Upper lobe of left lung (tissue), 6 donors: ENCODE measurements around the gene RDH8. TPM values are rescaled to one million over a fixed set of nuclear protein-coding genes. Genes with fewer than 3 reads are reported as not detected.

Source experiments
- ATAC-seq, 2 donors: fragments of 200-7000 bp; cut with Tn5 transposase; one replicate each; pipeline ENCODE4 v1.9.1; 2022; ENCODE audit warnings: mild to moderate bottlenecking in 2 of 2, moderate library complexity in 2 of 2; ENCODE audit not compliant: low FRiP score in 2 of 2
- DNase-seq, 2 donors: peaks; one replicate each; pipeline ENCODE4 v3.0.0-alpha.2; 2019 to 2020
- H3K27ac ChIP-seq, 4 donors: fragments of 200-600 bp; sonication (generic); one replicate each; pipeline ENCODE4 v1.5.1; 2016 to 2019
- H3K27me3 ChIP-seq, 4 donors: fragments of 200-600 bp; sonication (generic); one replicate each; pipeline ENCODE4 v1.5.1; 2017 to 2019
- H3K36me3 ChIP-seq, 4 donors: fragments of 200-600 bp; sonication (generic); one replicate each; pipeline ENCODE4 v1.5.1; 2016 to 2019
- H3K4me1 ChIP-seq, 4 donors: fragments of 200-600 bp; sonication (generic); one replicate each; pipeline ENCODE4 v1.5.1; 2018 to 2019
- H3K4me3 ChIP-seq, 4 donors: fragments of 200-600 bp; sonication (generic); one replicate each; pipeline ENCODE4 v1.5.1; 2017 to 2019; ENCODE audit warnings: mild to moderate bottlenecking in 2 of 4, moderate library complexity in 1 of 4
- H3K9me3 ChIP-seq, 4 donors: fragments of 200-600 bp; sonication (generic); one replicate each; pipeline ENCODE4 v1.5.1; 2018 to 2019
- CTCF ChIP-seq, 6 experiments: fragments of 450-650 bp in 4 of 6; fragments of 200-600 bp in 2 of 6; sonication (generic) in 2 of 6; IDR thresholded peaks; one replicate each; pipeline ENCODE4 v1.5.1; 2016 to 2019; ENCODE audit warnings: antibody characterized with exemption in 6 of 6
- EP300 ChIP-seq, 4 donors: sonication (generic); formaldehyde crosslinking; IDR thresholded peaks; one replicate each; pipeline ENCODE4 v1.5.1; 2017; ENCODE audit warnings: antibody characterized with exemption in 4 of 4, control low read depth in 2 of 4
- POLR2A ChIP-seq, 4 donors: fragments of 450-650 bp; IDR thresholded peaks; one replicate each; pipeline ENCODE4 v1.5.1; 2016 to 2017; ENCODE audit warnings: antibody characterized with exemption in 4 of 4, mild to moderate bottlenecking in 2 of 4
- POLR2AphosphoS5 ChIP-seq, 2 donors: sonication (generic); formaldehyde crosslinking; IDR thresholded peaks; one replicate each; pipeline ENCODE4 v1.5.1; 2017; ENCODE audit warnings: antibody characterized with exemption in 2 of 2
- WGBS, 2 donors: methylation state at CpG; one replicate each; pipeline ENCODE4 v1.1.5; 2017 to 2018; 5-methylcytosine and 5-hydroxymethylcytosine counted together
- total RNA-seq, 6 donors: library from RNA; depleted of rRNA in 4 of 6; stranded (reverse); fragments of >200 nt in 4 of 6; gene quantifications; one replicate each; pipeline versions ENCODE4 v1.1.0 to v1.2.1, GENCODE V29; 2016 to 2021
- donor health status: DM: no; HTN: no; CAD: no; lungs with moderate emphysema.
- donor health status: DM: no; HTN: yes; CAD: no; lungs with severe emphysema.

Gene RDH8
- total RNA-seq, 6 donors from 2014 or later = not detected

- 79 to 90% methylated on average over 8 of the region's 8 CpGs for WGBS, 2 donors
Measured at GRCh38 chr19:9981406-9982260, 31.6 kb upstream of the RDH8 start.

GRCh38 chr19:9986787-9987281 lies 26.4 kb upstream of the RDH8 start:
- H3K36me3 ChIP-seq = no peaks in the 10 kb centered on the region
- no peak for DNase-seq
- 41 to 61% methylated on average over 6 to 8 of the region's 8 CpGs for WGBS, 2 donors
- peak in 1 of 2 donors; percentile 87 for ATAC-seq
- H3K9me3 ChIP-seq = no peaks in the 10 kb centered on the region
- no peak overlapping the region for H3K27ac ChIP-seq
- no peak overlapping the region for H3K4me3 ChIP-seq
- H3K27me3 ChIP-seq = no peaks in the 10 kb centered on the region
- TF ChIP-seq POLR2A (IDR thresholded peaks at IDR 0.05) (no peak), EP300 (IDR thresholded peaks at IDR 0.05) (no peak), POLR2AphosphoS5 (IDR thresholded peaks at IDR 0.05) (no peak), CTCF (IDR thresholded peaks at IDR 0.05) (no peak)
- H3K4me1 ChIP-seq = no peaks in the 10 kb centered on the region

More at GRCh38 chr19:9981406-9982260, 31.6 kb upstream of the RDH8 start:
- H3K27me3 ChIP-seq = no peaks in the 10 kb centered on the region
- no peak for ATAC-seq
- no peaks in the 10 kb centered on the region for H3K4me1 ChIP-seq
- H3K36me3 ChIP-seq = no peaks in the 10 kb centered on the region
- H3K4me3 ChIP-seq = no peak overlapping the region
- no peaks in the 10 kb centered on the region for H3K9me3 ChIP-seq
- TF ChIP-seq POLR2A (IDR thresholded peaks at IDR 0.05) (no peak), CTCF (IDR thresholded peaks at IDR 0.05) (no peak), POLR2AphosphoS5 (IDR thresholded peaks at IDR 0.05) (no peak), EP300 (IDR thresholded peaks at IDR 0.05) (no peak)
- H3K27ac ChIP-seq = no peak overlapping the region
- DNase-seq = no peak

GRCh38 chr19:9989504-9989903 lies 23.8 kb upstream of the RDH8 start:
- Histone ChIP-seq H3K27ac (no peak overlapping the region), H3K4me1 (no peaks in the 10 kb centered on the region), H3K4me3 (no peak overlapping the region), H3K36me3 (no peaks in the 10 kb centered on the region), H3K27me3 (no peaks in the 10 kb centered on the region), H3K9me3 (no peaks in the 10 kb centered on the region)
- no peak for ATAC-seq
- 89 to 90% methylated on average over 3 of the region's 3 CpGs for WGBS, 2 donors
- TF ChIP-seq POLR2A (IDR thresholded peaks at IDR 0.05) (no peak), EP300 (IDR thresholded peaks at IDR 0.05) (no peak), POLR2AphosphoS5 (IDR thresholded peaks at IDR 0.05) (no peak), CTCF (IDR thresholded peaks at IDR 0.05) (no peak)
- DNase-seq = no peak

GRCh38 chr19:9991425-9992191 lies 21.7 kb upstream of the RDH8 start:
- ATAC-seq (no peak), DNase-seq (no peak)
- H3K4me1 ChIP-seq = no peaks in the 10 kb centered on the region
- no peaks in the 10 kb centered on the region for H3K27me3 ChIP-seq
- no peaks in the 10 kb centered on the region for H3K36me3 ChIP-seq
- TF ChIP-seq EP300 (IDR thresholded peaks at IDR 0.05) = no peak
- no peak for TF ChIP-seq POLR2A (IDR thresholded peaks at IDR 0.05)
- no peak for TF ChIP-seq POLR2AphosphoS5 (IDR thresholded peaks at IDR 0.05)
- TF ChIP-seq CTCF (IDR thresholded peaks at IDR 0.05) = no peak
- no peak overlapping the region for H3K4me3 ChIP-seq
- no peaks in the 10 kb centered on the region for H3K9me3 ChIP-seq
- H3K27ac ChIP-seq = no peak overlapping the region
- WGBS, 2 donors = 66 to 70% methylated on average over 11 of the region's 11 CpGs
